Tibial nerve (tissue), 3 donors: ENCODE results near the gene XRRA1.

Source experiments
- CTCF ChIP-seq, 5 experiments: fragments of 200-600 bp in 3 of 5; fragments of 450-650 bp in 2 of 5; sonication (generic) in 3 of 5; IDR thresholded peaks; one replicate each; pipeline ENCODE4 v1.5.1; 2016 to 2019; ENCODE audit warnings: antibody characterized with exemption in 5 of 5, mild to moderate bottlenecking in 3 of 5, moderate library complexity in 2 of 5
- POLR2A ChIP-seq, 2 donors: fragments of 450-650 bp; IDR thresholded peaks; one replicate each; pipeline ENCODE4 v1.6.1; 2017; ENCODE audit warnings: antibody characterized with exemption in 2 of 2, mild to moderate bottlenecking in 2 of 2, moderate library complexity in 2 of 2

GRCh38 chr11:74981888-74982287 is 33.0 kb upstream of the XRRA1 start:
- no peak for TF ChIP-seq POLR2A (IDR thresholded peaks at IDR 0.05)
- TF ChIP-seq CTCF (IDR thresholded peaks at IDR 0.05), result no peak
